Fibroblast of lung (primary cell): ENCODE results near the gene PSMD1. TPM values are rescaled to one million over a fixed set of nuclear protein-coding genes. Genes with fewer than 3 reads are reported as not detected.

ENCODE experiments used
- DNase-seq, 2 donors: peaks; one replicate each; pipeline versions ENCODE4 v3.0.0 to v3.0.0-alpha.2; 2010; ENCODE audit warnings: low read depth in 2 of 2
- H2AFZ ChIP-seq: 2 replicates; pipeline ENCODE4 v1.5.1; 2012; ENCODE audit warnings: low read length, control low read depth, inconsistent platforms
- H3K27ac ChIP-seq: 2 replicates; pipeline ENCODE4 v1.5.1; 2011; ENCODE audit warnings: low read length, control low read depth; ENCODE audit not compliant: insufficient read depth
- H3K27me3 ChIP-seq: 2 replicates; pipeline ENCODE4 v1.5.1; 2011; ENCODE audit warnings: mild to moderate bottlenecking, low read length; ENCODE audit not compliant: control insufficient read depth, insufficient read depth
- H3K36me3 ChIP-seq: 2 replicates; pipeline ENCODE4 v1.5.1; 2011; ENCODE audit warnings: low read length; ENCODE audit not compliant: control insufficient read depth, insufficient read depth
- H3K4me1 ChIP-seq: 2 replicates; pipeline ENCODE4 v1.5.1; 2011; ENCODE audit warnings: low read length; ENCODE audit not compliant: control insufficient read depth, insufficient read depth; ENCODE audit errors: extremely low read depth
- H3K4me2 ChIP-seq: 2 replicates; pipeline ENCODE4 v1.5.1; 2011; ENCODE audit warnings: low read length, control low read depth; ENCODE audit not compliant: insufficient read depth; ENCODE audit errors: extremely low read depth
- H3K4me3 ChIP-seq, 4 experiments: fragments of 200-600 bp in 1 of 4; sonication (generic) in 1 of 4; replicated peaks in 1 of 4; 2 replicates each; pipeline ENCODE4 v1.5.1; 2011 to 2016; ENCODE audit warnings: low read length in 4 of 4, low read depth in 3 of 4, mild to moderate bottlenecking in 3 of 4, control low read depth in 2 of 4, inconsistent platforms in 1 of 4, mixed read lengths in 1 of 4; ENCODE audit not compliant: insufficient read depth in 1 of 4; ENCODE audit errors: control extremely low read depth in 1 of 4
- H3K79me2 ChIP-seq: 2 replicates; pipeline ENCODE4 v1.5.1; 2012; ENCODE audit warnings: mild to moderate bottlenecking, low read length, inconsistent platforms; ENCODE audit not compliant: control insufficient read depth, insufficient read depth
- H3K9ac ChIP-seq: 2 replicates; pipeline ENCODE4 v1.5.1; 2011; ENCODE audit warnings: mild to moderate bottlenecking, low read length, control low read depth; ENCODE audit not compliant: insufficient read depth
- H3K9me3 ChIP-seq: 2 replicates; pipeline ENCODE4 v1.5.1; 2012; ENCODE audit warnings: low read depth, low read length; ENCODE audit not compliant: control insufficient read depth, insufficient read depth
- H4K20me1 ChIP-seq: 2 replicates; pipeline ENCODE4 v1.5.1; 2011; ENCODE audit warnings: low read length; ENCODE audit not compliant: control insufficient read depth, insufficient read depth; ENCODE audit errors: extremely low read depth
- CTCF ChIP-seq, 2 donors: IDR thresholded peaks in 1 of 2; conservative IDR thresholded peaks in 1 of 2; 1 replicate in 1 of 2; 2 replicates in 1 of 2; pipeline ENCODE4 v1.5.1; 2011 to 2012; ENCODE audit warnings: low read length in 2 of 2, control low read depth in 1 of 2, inconsistent platforms in 1 of 2, low read depth in 1 of 2, mild to moderate bottlenecking in 1 of 2
- EZH2 ChIP-seq: IDR thresholded peaks from 2 replicates; pipeline ENCODE4 v1.5.1; 2012; ENCODE audit warnings: low read length, control low read depth, mild to moderate bottlenecking; ENCODE audit errors: missing control alignments
- polyA plus RNA-seq, 2 donors: library from polyadenylated mRNA; depleted of rRNA in 1 of 2; stranded (reverse) in 1 of 2; unstranded in 1 of 2; fragments of >200 nt; gene quantifications; 2 replicates each; pipeline ENCODE4 v1.2.1, GENCODE V29; 2011 to 2012; ENCODE audit warnings: missing spikeins in 1 of 2
- total RNA-seq: library from RNA; depleted of rRNA; stranded (reverse); fragments of >200 nt; gene quantifications from 2 replicates; pipeline ENCODE4 v1.2.1, GENCODE V29; 2014

Gene PSMD1
- total and polyA plus RNA-seq, 2 donors (not counting 1 experiment from before 2014, with no cell fraction given) = 125 to 144 TPM

GRCh38 chr2:231190531-231191197 is 134.0 kb downstream of the PSMD1 start:
- Histone ChIP-seq H3K79me2 (no peaks in the 10 kb centered on the region), H3K27ac (peak overlapping the region; percentile 72), H3K9me3 (no peaks in the 10 kb centered on the region), H3K4me1 (peaks cover 20% of the 10 kb centered on the region), H2AFZ (peak overlapping the region; percentile 26), H3K36me3 (no peaks in the 10 kb centered on the region), H4K20me1 (no peaks in the 10 kb centered on the region), H3K4me3 (peak overlapping the region in 3 of 4 experiments; percentile 7 to 47 (median 17)), H3K4me2 (peak overlapping the region; percentile 58), H3K9ac (peak overlapping the region; percentile 69), H3K27me3 (no peaks in the 10 kb centered on the region)
- peak; percentile 48 to 66 for DNase-seq
- TF ChIP-seq EZH2 (no peak), CTCF (conservative IDR thresholded peaks at IDR 0.05 in 1 of 2, IDR thresholded peaks at IDR 0.05 in 1 of 2; ENCODE audit: low read depth in 1 of 2, low read length in 2 of 2) (no peak)

- Histone ChIP-seq H3K27ac (peak overlapping the region; percentile 74), H3K9ac (peak overlapping the region; percentile 38), H3K36me3 (no peaks in the 10 kb centered on the region), H3K4me3 (no peak overlapping the region), H2AFZ (peak overlapping the region; percentile 59), H3K9me3 (no peaks in the 10 kb centered on the region), H3K4me2 (peak overlapping the region; percentile 19), H3K27me3 (no peaks in the 10 kb centered on the region), H4K20me1 (no peaks in the 10 kb centered on the region), H3K4me1 (peaks cover 20% of the 10 kb centered on the region), H3K79me2 (no peaks in the 10 kb centered on the region)
- peak; percentile 74 to 92 for DNase-seq
- TF ChIP-seq CTCF (conservative IDR thresholded peaks at IDR 0.05 in 1 of 2, IDR thresholded peaks at IDR 0.05 in 1 of 2; ENCODE audit: low read depth in 1 of 2, low read length in 2 of 2) (peak; percentile 90 to 97), EZH2 (no peak)
Measured at GRCh38 chr2:231191896-231192872, 135.5 kb downstream of the PSMD1 start.

DNA sequence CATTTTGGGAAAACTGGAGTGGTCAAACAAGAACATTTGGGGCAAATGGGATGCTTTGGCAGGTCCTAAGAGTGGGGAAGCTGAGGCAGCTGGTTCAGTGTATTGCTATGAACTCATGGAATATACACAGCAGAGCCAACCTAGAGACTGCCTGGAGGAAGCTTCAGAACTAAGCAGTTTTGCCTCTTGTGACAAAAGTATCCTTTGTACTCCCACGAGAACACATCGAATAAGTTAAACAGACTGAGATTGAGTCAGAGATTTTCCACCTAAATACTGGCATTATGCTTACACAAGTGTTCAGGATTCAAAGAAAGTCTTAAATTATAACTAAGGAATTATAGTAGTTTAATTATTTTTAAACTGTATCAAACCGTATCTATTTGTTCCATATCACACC is 136.5 kb downstream of the PSMD1 start:
- Histone ChIP-seq H3K4me3 (no peak overlapping the region), H2AFZ (no peak overlapping the region), H3K4me1 (peaks cover 21% of the 10 kb centered on the region), H3K79me2 (no peaks in the 10 kb centered on the region), H4K20me1 (no peaks in the 10 kb centered on the region), H3K9me3 (no peaks in the 10 kb centered on the region), H3K4me2 (no peak overlapping the region), H3K9ac (no peak overlapping the region), H3K27me3 (no peaks in the 10 kb centered on the region), H3K36me3 (no peaks in the 10 kb centered on the region), H3K27ac (no peak overlapping the region)
- DNase-seq = no peak
- TF ChIP-seq EZH2 (no peak), CTCF (conservative IDR thresholded peaks at IDR 0.05 in 1 of 2, IDR thresholded peaks at IDR 0.05 in 1 of 2; ENCODE audit: low read depth in 1 of 2, low read length in 2 of 2) (no peak)
